ENCODE measurements around the gene NYAP2.

DNA sequence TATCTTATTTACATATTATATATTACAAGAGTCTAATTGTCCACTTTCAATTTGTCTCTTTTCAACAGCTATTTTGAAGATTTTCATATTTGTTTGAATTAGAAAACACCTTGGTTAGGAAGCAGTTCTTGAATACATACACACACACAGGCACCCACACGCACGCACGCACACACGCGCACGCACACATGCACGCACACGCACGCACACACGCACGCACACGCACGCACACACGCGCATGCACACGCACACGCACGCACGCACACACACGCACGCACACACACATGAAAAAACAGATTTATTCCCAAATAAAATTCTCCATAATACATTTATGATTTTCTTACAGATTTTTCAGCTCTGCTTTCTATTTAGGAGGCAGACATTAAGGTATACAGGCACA is 220.7 kb downstream of the NYAP2 start:
- TF ChIP-seq, protein P1, sequence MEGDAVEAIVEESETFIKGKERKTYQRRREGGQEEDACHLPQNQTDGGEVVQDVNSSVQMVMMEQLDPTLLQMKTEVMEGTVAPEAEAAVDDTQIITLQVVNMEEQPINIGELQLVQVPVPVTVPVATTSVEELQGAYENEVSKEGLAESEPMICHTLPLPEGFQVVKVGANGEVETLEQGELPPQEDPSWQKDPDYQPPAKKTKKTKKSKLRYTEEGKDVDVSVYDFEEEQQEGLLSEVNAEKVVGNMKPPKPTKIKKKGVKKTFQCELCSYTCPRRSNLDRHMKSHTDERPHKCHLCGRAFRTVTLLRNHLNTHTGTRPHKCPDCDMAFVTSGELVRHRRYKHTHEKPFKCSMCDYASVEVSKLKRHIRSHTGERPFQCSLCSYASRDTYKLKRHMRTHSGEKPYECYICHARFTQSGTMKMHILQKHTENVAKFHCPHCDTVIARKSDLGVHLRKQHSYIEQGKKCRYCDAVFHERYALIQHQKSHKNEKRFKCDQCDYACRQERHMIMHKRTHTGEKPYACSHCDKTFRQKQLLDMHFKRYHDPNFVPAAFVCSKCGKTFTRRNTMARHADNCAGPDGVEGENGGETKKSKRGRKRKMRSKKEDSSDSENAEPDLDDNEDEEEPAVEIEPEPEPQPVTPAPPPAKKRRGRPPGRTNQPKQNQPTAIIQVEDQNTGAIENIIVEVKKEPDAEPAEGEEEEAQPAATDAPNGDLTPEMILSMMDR (conservative IDR thresholded peaks at IDR 0.05 in 1 of 2, IDR thresholded peaks at IDR 0.05 in 1 of 2; ENCODE audit: extremely low read depth in 1 of 2, insufficient read depth in 1 of 2, low read depth in 1 of 2, low read length in 2 of 2), result no peak
- TF ChIP-seq EZH2 (IDR thresholded peaks at IDR 0.05; ENCODE audit: borderline replicate concordance, low read length), result no peak
